Aortic smooth muscle cell (primary cell): ENCODE data around the gene PIK3C2A. TPM values are rescaled to one million over a fixed set of nuclear protein-coding genes. Genes with fewer than 3 reads are reported as not detected.

ENCODE experiments used
- total RNA-seq: library from RNA; depleted of rRNA; stranded (reverse); fragments of >200 nt; gene quantifications from 2 replicates; pipeline ENCODE4 v1.2.3, GENCODE V29; 2014

Gene PIK3C2A
- total RNA-seq, result 51.5 and 59.6 TPM in 2 replicates

GRCh38 chr11:17207317-17208256 is at the start of gene PIK3C2A:
TSS of gene PIK3C2A (minus strand) at chr11:17207986. CDS start at chr11:17169741, 38,245 bp downstream.

Other genes starting within 250 kb of the PIK3C2A start
- 0.26 and 0.31 TPM in 2 replicates for gene PLEKHA7, start 193.6 kb downstream of the PIK3C2A start, total RNA-seq
- gene RPS13, start 130.3 kb downstream of the PIK3C2A start, total RNA-seq, result 807 and 870 TPM in 2 replicates
- gene NUCB2, start 68.8 kb upstream of the PIK3C2A start, total RNA-seq, result 165 and 186 TPM in 2 replicates
- gene NCR3LG1, start 143.8 kb upstream of the PIK3C2A start, total RNA-seq, result 5.2 and 6.6 TPM in 2 replicates
- not detected in 2 replicates for gene KCNJ11, start 180.7 kb upstream of the PIK3C2A start, total RNA-seq